Measurements from ENCODE around the gene DPRX.

- TF ChIP-seq, protein P1, sequence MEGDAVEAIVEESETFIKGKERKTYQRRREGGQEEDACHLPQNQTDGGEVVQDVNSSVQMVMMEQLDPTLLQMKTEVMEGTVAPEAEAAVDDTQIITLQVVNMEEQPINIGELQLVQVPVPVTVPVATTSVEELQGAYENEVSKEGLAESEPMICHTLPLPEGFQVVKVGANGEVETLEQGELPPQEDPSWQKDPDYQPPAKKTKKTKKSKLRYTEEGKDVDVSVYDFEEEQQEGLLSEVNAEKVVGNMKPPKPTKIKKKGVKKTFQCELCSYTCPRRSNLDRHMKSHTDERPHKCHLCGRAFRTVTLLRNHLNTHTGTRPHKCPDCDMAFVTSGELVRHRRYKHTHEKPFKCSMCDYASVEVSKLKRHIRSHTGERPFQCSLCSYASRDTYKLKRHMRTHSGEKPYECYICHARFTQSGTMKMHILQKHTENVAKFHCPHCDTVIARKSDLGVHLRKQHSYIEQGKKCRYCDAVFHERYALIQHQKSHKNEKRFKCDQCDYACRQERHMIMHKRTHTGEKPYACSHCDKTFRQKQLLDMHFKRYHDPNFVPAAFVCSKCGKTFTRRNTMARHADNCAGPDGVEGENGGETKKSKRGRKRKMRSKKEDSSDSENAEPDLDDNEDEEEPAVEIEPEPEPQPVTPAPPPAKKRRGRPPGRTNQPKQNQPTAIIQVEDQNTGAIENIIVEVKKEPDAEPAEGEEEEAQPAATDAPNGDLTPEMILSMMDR (IDR thresholded peaks at IDR 0.05; ENCODE audit: low read depth, low read length): no peak
- TF ChIP-seq EZH2phosphoT487 (IDR thresholded peaks at IDR 0.05; ENCODE audit: low read depth): no peak
These were observed 3.0 kb downstream of the DPRX start for GRCh38 chr19:53634768-53635167.
